Spleen (tissue), 7 donors: ENCODE measurements around the gene FAM53B.

Experiments
- POLR2A ChIP-seq, 3 donors: fragments of 450-650 bp; IDR thresholded peaks; one replicate each; pipeline ENCODE4 v1.5.1; 2017; ENCODE audit warnings: antibody characterized with exemption in 3 of 3, mild to moderate bottlenecking in 1 of 3
- TF ChIP-seq, protein P1 (sequence below), 11 experiments: fragments of 200-600 bp in 7 of 11; fragments of 450-650 bp in 4 of 11; sonication (generic) in 4 of 11; IDR thresholded peaks in 8 of 11; conservative IDR thresholded peaks in 3 of 11; 1 replicate in 7 of 11; 2 replicates in 4 of 11; pipeline versions ENCODE4 v1.4.0 to v1.8.0; 2016 to 2021; ENCODE audit warnings: antibody characterized with exemption in 11 of 11, inconsistent platforms in 4 of 11, mild to moderate bottlenecking in 1 of 11
- donor health status: DM: no; HTN: no; CAD: no; lungs with moderate emphysema.
- donor health status: DM: no; HTN: no; CAD: no.
- donor health status: DM: no; HTN: no; CAD: no.

DNA sequence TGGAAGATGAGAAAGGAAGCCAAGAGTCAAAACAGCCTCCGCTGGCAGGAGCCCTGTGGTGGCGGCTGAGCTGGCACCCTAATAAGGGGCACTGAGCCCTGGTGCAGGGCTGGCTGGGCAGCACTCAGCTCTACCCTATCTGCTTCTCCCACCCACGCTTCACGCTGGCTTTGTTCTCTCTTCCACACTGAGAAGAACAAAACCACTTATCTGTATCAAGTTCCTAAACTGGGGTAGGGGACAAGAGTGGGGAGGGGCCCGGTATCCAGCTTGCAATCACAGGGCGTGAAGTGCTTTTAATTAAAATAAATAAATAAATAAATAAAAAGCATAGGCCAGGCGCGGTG lies 52.1 kb downstream of the FAM53B start:
- TF ChIP-seq, protein P1, sequence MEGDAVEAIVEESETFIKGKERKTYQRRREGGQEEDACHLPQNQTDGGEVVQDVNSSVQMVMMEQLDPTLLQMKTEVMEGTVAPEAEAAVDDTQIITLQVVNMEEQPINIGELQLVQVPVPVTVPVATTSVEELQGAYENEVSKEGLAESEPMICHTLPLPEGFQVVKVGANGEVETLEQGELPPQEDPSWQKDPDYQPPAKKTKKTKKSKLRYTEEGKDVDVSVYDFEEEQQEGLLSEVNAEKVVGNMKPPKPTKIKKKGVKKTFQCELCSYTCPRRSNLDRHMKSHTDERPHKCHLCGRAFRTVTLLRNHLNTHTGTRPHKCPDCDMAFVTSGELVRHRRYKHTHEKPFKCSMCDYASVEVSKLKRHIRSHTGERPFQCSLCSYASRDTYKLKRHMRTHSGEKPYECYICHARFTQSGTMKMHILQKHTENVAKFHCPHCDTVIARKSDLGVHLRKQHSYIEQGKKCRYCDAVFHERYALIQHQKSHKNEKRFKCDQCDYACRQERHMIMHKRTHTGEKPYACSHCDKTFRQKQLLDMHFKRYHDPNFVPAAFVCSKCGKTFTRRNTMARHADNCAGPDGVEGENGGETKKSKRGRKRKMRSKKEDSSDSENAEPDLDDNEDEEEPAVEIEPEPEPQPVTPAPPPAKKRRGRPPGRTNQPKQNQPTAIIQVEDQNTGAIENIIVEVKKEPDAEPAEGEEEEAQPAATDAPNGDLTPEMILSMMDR (IDR thresholded peaks at IDR 0.05 in 8 of 11, conservative IDR thresholded peaks at IDR 0.05 in 3 of 11) = no peak
- no peak for TF ChIP-seq POLR2A (IDR thresholded peaks at IDR 0.05)
